ENCODE measurements around the gene ASB8. TPM values are rescaled to one million over a fixed set of nuclear protein-coding genes. Genes with fewer than 3 reads are reported as not detected.

The ASB8 gene
- total and polyA plus RNA-seq, 2 of the 4 experiments (the other 2 are of a cell fraction) = 22.9 to 26.7 TPM

GRCh38 chr12:48184549-48184922 lies 27.2 kb upstream of the ASB8 start:
- H4K91ac ChIP-seq (ENCODE audit: insufficient read depth, low read depth, low read length) = no peak overlapping the region
- H3K27ac ChIP-seq (ENCODE audit: insufficient read depth, low read length) = no peak overlapping the region
- no peaks in the 10 kb centered on the region for H3K9me3 ChIP-seq (ENCODE audit: control insufficient read depth, insufficient read depth, low read length)
- no peak for DNase-seq
- H3K27me3 ChIP-seq (ENCODE audit: control insufficient read depth, insufficient read depth, low read length) = peaks cover 53% of the 10 kb centered on the region
- H2AFZ ChIP-seq (replicated peaks; ENCODE audit: low read length, poor library complexity) = peak overlapping the region; percentile 73
- intact Hi-C loops (cut with micrococcal nuclease) = no loop called here
- H4K5ac ChIP-seq (ENCODE audit: low read depth, low read length) = no peak overlapping the region
- H3K4me2 ChIP-seq (ENCODE audit: low read depth, low read length) = peak overlapping the region; percentile 38
- ChIA-PET CTCF (no interaction called here), POLR2A (ENCODE audit: unreplicated experiment) (no interaction called here)
- dilution Hi-C loops (cut with HindIII; ENCODE audit: low sequenced_read_pairs, unreplicated experiment) = no loop called here
- no peak for TF ChIP-seq CEBPB (IDR thresholded peaks at IDR 0.05; ENCODE audit: low read depth, low read length)
- no peak for TF ChIP-seq RAD21 (IDR thresholded peaks at IDR 0.05; ENCODE audit: low read length)
- TF ChIP-seq MXI1 (IDR thresholded peaks at IDR 0.05; ENCODE audit: borderline replicate concordance, low read depth, low read length) = no peak
- TF ChIP-seq, protein P1, sequence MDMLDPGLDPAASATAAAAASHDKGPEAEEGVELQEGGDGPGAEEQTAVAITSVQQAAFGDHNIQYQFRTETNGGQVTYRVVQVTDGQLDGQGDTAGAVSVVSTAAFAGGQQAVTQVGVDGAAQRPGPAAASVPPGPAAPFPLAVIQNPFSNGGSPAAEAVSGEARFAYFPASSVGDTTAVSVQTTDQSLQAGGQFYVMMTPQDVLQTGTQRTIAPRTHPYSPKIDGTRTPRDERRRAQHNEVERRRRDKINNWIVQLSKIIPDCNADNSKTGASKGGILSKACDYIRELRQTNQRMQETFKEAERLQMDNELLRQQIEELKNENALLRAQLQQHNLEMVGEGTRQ (IDR thresholded peaks at IDR 0.05; ENCODE audit: low read depth, low read length) = no peak
- no peak for TF ChIP-seq CHD1 (IDR thresholded peaks at IDR 0.05; ENCODE audit: low read depth, low read length)
- no peak for TF ChIP-seq RFX5 (IDR thresholded peaks at IDR 0.05; ENCODE audit: low read depth, low read length)
- TF ChIP-seq MAZ (IDR thresholded peaks at IDR 0.05; ENCODE audit: borderline replicate concordance, low read depth, low read length) = no peak
- TF ChIP-seq MAFK (IDR thresholded peaks at IDR 0.05; ENCODE audit: low read depth, low read length) = no peak
- TF ChIP-seq, protein P2, sequence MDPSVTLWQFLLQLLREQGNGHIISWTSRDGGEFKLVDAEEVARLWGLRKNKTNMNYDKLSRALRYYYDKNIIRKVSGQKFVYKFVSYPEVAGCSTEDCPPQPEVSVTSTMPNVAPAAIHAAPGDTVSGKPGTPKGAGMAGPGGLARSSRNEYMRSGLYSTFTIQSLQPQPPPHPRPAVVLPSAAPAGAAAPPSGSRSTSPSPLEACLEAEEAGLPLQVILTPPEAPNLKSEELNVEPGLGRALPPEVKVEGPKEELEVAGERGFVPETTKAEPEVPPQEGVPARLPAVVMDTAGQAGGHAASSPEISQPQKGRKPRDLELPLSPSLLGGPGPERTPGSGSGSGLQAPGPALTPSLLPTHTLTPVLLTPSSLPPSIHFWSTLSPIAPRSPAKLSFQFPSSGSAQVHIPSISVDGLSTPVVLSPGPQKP (IDR thresholded peaks at IDR 0.05; ENCODE audit: borderline replicate concordance, low read depth, low read length) = no peak
- TF ChIP-seq NFE2L2 (IDR thresholded peaks at IDR 0.05; ENCODE audit: low read depth, low read length) = no peak
- TF ChIP-seq SMC3 (IDR thresholded peaks at IDR 0.05; ENCODE audit: low read depth, low read length) = no peak
- TF ChIP-seq RCOR1 (IDR thresholded peaks at IDR 0.05; ENCODE audit: insufficient replicate concordance, low read length) = no peak
- TF ChIP-seq BHLHE40 (IDR thresholded peaks at IDR 0.05; ENCODE audit: low read depth, low read length) = no peak
- TF ChIP-seq FOS (IDR thresholded peaks at IDR 0.05; ENCODE audit: low read depth, low read length) = no peak
- H3K56ac ChIP-seq (ENCODE audit: extremely low read depth, insufficient read depth, low read length) = no peak overlapping the region
- peak overlapping the region; percentile 26 for H3K4me3 ChIP-seq (ENCODE audit: insufficient read depth, low read depth, low read length)
- no peak overlapping the region for H2AK9ac ChIP-seq (replicated peaks; ENCODE audit: low read depth, low read length, poor library complexity)
- no peak overlapping the region for H2BK20ac ChIP-seq (ENCODE audit: low read depth, low read length)
- no peak overlapping the region for H4K8ac ChIP-seq (ENCODE audit: low read depth in 2 of 2, low read length in 2 of 2)
- no peaks in the 10 kb centered on the region for H3K79me1 ChIP-seq (ENCODE audit: low read depth in 1 of 2, low read length in 2 of 2)
- H3K4me1 ChIP-seq (ENCODE audit: control insufficient read depth, insufficient read depth, low read length) = peaks cover 3% of the 10 kb centered on the region; the same call in 1 of the 2 replicates
- no peak overlapping the region for H3K14ac ChIP-seq (replicated peaks; ENCODE audit: low read depth, low read length)
- H3K18ac ChIP-seq (ENCODE audit: low read depth, low read length) = no peak overlapping the region
- BruUV-seq (replicated peaks) = no TSS peak
- H3K9me1 ChIP-seq (ENCODE audit: insufficient read depth, low read length) = no peaks in the 10 kb centered on the region; the same call in 1 of the 2 replicates
- H2AK5ac ChIP-seq (ENCODE audit: low read depth, low read length) = no peak overlapping the region
- H3K4ac ChIP-seq (ENCODE audit: low read depth, low read length) = no peak overlapping the region
- 0% methylated on average over 5 of the region's 20 CpGs; no CpG with 5 or more reads in 1 of the 2 experiments for WGBS, 2 experiments (ENCODE audit: extremely low coverage in 2 of 2, insufficient read length in 1 of 2)
- in situ Hi-C loops (cut with MboI; ENCODE audit: low sequenced_read_pairs) = no loop called here
- no peak overlapping the region for H2BK15ac ChIP-seq (ENCODE audit: low read depth, low read length)
- H3K9ac ChIP-seq (ENCODE audit: low read depth, low read length) = no peak overlapping the region
- no peaks in the 10 kb centered on the region for H3K36me3 ChIP-seq (ENCODE audit: control insufficient read depth, insufficient read depth, low read length)
- H2BK5ac ChIP-seq (ENCODE audit: low read depth, low read length, poor library complexity, severe bottlenecking) = no peak overlapping the region
- no peak overlapping the region for H2BK120ac ChIP-seq (ENCODE audit: low read depth, low read length)
- no peak overlapping the region for H3K23ac ChIP-seq (ENCODE audit: low read depth, low read length)
- no peak for ATAC-seq (ENCODE audit: low read depth)
- H4K20me1 ChIP-seq (ENCODE audit: insufficient read depth, low read length) = no peaks in the 10 kb centered on the region

All from IMR-90 (cell line).